Mucosa of descending colon (tissue), 3 donors: ENCODE data around the gene ABCG4. TPM values are rescaled to one million over a fixed set of nuclear protein-coding genes. Genes with fewer than 3 reads are reported as not detected.
A peak's percentile ranks its signal among the peaks of the same experiment; 100 is the strongest.
"Not testable (repeated sequence)": the region's sequence is repeated elsewhere in the genome, so short reads cannot be mapped to it uniquely, and the experiment has no call there.

Experiments used
- ATAC-seq: fragments of 200-7000 bp; cut with Tn5 transposase; one replicate; pipeline ENCODE4 v1.9.1; 2020; ENCODE audit warnings: mild to moderate bottlenecking, moderate library complexity
- DNase-seq, 3 donors: peaks; one replicate each; pipeline ENCODE4 v3.0.0-alpha.2; 2020
- H3K36me3 ChIP-seq: fragments of 200-600 bp; one replicate; pipeline ENCODE4 v1.8.0; 2021; ENCODE audit warnings: low read depth, mild to moderate bottlenecking
- H3K4me1 ChIP-seq: fragments of 200-600 bp; one replicate; pipeline ENCODE4 v1.8.0; 2021; ENCODE audit warnings: low read depth, mild to moderate bottlenecking
- H3K4me3 ChIP-seq: fragments of 200-600 bp; one replicate; pipeline ENCODE4 v1.8.0; 2021; ENCODE audit warnings: mild to moderate bottlenecking
- H3K9me3 ChIP-seq: fragments of 200-600 bp; one replicate; pipeline ENCODE4 v1.8.0; 2021; ENCODE audit warnings: mild to moderate bottlenecking
- CTCF ChIP-seq: fragments of 200-600 bp; IDR thresholded peaks from one replicate; pipeline ENCODE4 v1.8.0; 2022; ENCODE audit warnings: antibody characterized with exemption, mild to moderate bottlenecking
- intact Hi-C, 2 donors: fragments of 100-400 bp; cut with DNase I in 1 of 2; cut with micrococcal nuclease in 1 of 2; formaldehyde crosslinking; loops; one replicate each; pipeline versions ENCODE4 v1.11.0 to v1.11.1; 2022; cut with DNase I, micrococcal nuclease
- total RNA-seq, 3 donors: library from RNA; stranded (reverse); fragmentation: NEBNext Ultra II Directional in 2 of 3; extraction: Animal tissue kit (Norgen Biotek cat#: 25700) in 2 of 3; gene quantifications; one replicate each; pipeline versions ENCODE4 v1.2.1 to v1.2.4, GENCODE V29; 2021 to 2023
- donor health status: DM: no; HTN: no; CAD: no; lungs with moderate emphysema.
- donor health status: DM: no; HTN: no; CAD: no.
- donor health status: DM: no; HTN: yes; CAD: no.

ABCG4 gene
- total RNA-seq, 3 donors from 2014 or later: 0.07 to 0.85 TPM; not detected in 1

GRCh38 chr11:119125821-119126220 lies 23.0 kb upstream of the ABCG4 start:
- Histone ChIP-seq H3K36me3 (no peaks in the 10 kb centered on the region), H3K4me1 (peaks cover 18% of the 10 kb centered on the region), H3K4me3 (no peak overlapping the region), H3K9me3 (no peaks in the 10 kb centered on the region)
- peak; percentile 58 to 75 (median 60) for DNase-seq
- intact Hi-C loops: no loop called here
- no peak for TF ChIP-seq CTCF
- peak; percentile 47 for ATAC-seq

GRCh38 chr11:119126675-119127268 lies 22.1 kb upstream of the ABCG4 start:
- Histone ChIP-seq H3K9me3 (no peaks in the 10 kb centered on the region), H3K4me1 (peaks cover 18% of the 10 kb centered on the region), H3K36me3 (peaks cover 6% of the 10 kb centered on the region), H3K4me3 (no peak overlapping the region)
- intact Hi-C loops: no loop called here
- no peak for TF ChIP-seq CTCF
- DNase-seq (peak in 1 of 3 donors; percentile 27), ATAC-seq (peak; percentile 62)

DNA sequence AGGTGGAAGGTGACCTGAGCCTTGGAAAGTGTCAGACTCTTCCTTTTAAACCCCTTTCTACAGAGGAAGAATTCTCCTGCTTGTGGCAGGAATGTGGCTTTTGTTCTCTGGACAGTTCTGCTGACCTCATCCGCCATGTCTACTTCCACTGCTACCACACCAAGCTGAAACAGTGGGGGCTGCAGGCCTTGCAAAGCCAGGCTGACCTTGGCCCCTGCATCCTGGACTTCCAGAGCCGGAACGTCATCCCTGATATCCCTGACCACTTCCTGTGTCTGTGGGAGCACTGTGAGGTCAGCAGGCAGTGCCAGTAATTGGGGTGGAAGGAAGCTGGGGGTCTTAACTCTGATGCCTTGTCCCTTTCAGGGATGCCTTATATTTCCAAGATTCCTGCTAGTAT lies 18.2 kb upstream of the ABCG4 start:
- Histone ChIP-seq H3K9me3 (no peaks in the 10 kb centered on the region), H3K4me3 (no peak overlapping the region), H3K4me1 (peaks cover 2% of the 10 kb centered on the region), H3K36me3 (peaks cover 11% of the 10 kb centered on the region)
- no peak for DNase-seq
- intact Hi-C loops: loop anchor here in 1 of 2 donors (10.0 kb wide), 1 partner anchor 54 kb away; the partner anchor contains the start of gene NHERF4
- TF ChIP-seq CTCF: no peak
- ATAC-seq: no peak

GRCh38 chr11:119134389-119134978 lies 14.4 kb upstream of the ABCG4 start:
- Histone ChIP-seq H3K36me3 (peaks cover 11% of the 10 kb centered on the region), H3K4me3 (no peak overlapping the region), H3K9me3 (no peaks in the 10 kb centered on the region), H3K4me1 (no peaks in the 10 kb centered on the region)
- peak; percentile 79 for ATAC-seq
- peak; percentile 18 for TF ChIP-seq CTCF
- peak in 1 of 3 donors; percentile 31 for DNase-seq
- intact Hi-C loops: loop anchor here in 1 of 2 donors (10.0 kb wide), 1 partner anchor 50 kb away; the partner anchor contains the start of gene NHERF4

GRCh38 chr11:119139276-119139675 lies 9.6 kb upstream of the ABCG4 start:
- not testable (repeated sequence) for ATAC-seq, H3K9me3 ChIP-seq, H3K4me3 ChIP-seq, DNase-seq, H3K36me3 ChIP-seq, H3K4me1 ChIP-seq
- intact Hi-C loops: loop anchor here in 1 of 2 donors (10.0 kb wide), 1 partner anchor 46 kb away; the partner anchor contains the start of gene NHERF4

DNA sequence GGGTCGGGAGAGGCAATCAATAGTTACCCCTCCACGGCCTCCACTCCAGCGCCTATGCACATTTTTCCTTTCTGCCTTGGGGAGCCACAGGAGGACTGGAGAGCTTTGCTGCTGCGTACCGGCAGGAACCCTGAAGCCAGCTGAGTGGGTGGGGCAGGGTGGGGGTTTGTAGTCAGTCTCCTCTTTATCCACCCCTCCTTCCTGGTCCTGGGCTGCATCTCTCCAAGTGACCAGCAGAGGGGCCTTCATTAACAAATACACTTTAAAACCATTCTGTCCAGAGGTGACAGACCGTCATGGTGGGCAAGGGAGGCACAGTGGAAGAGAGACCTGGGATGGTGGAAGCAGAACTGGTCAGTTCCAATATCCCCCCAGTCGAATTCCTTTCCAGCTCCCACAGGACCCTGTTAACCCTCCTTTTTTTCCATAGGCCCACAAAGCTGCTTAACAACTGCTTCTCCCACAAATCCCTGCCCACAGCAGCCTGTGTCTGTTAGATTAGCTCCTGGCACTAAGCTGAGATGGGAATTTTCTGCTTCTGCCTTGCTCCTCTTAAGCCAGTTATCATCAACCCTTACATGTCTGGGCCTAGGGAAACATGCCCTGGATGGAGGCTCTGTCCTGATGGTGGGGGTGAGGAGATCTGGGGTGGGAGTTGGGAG lies 3.9 kb upstream of the ABCG4 start:
- H3K4me1 ChIP-seq: peaks cover 12% of the 10 kb centered on the region
- H3K9me3 ChIP-seq: no peaks in the 10 kb centered on the region
- H3K4me3 ChIP-seq: no peak overlapping the region
- H3K36me3 ChIP-seq: no peaks in the 10 kb centered on the region
- TF ChIP-seq CTCF: peak; percentile 45
- peak; percentile 67 to 84 (median 72) for DNase-seq
- intact Hi-C loops: no loop called here
- peak; percentile 91 for ATAC-seq
